HCT116 (cell line): Measurements from ENCODE around the gene DENND1A. TPM values are rescaled to one million over a fixed set of nuclear protein-coding genes. Genes with fewer than 3 reads are reported as not detected.

ENCODE experiments used
- ATAC-seq: fragments of 200-7000 bp; cut with Tn5 transposase; 2 replicates; pipeline ENCODE4 v1.9.1; 2020; ENCODE audit warnings: mild to moderate bottlenecking, moderate library complexity
- BruUV-seq: library from RNA; stranded (reverse); fragments of 400-500 nt; replicated peaks from 2 replicates; lab custom pipeline; 2021; lab: Mats Ljungman, UMichigan
- CTCF ChIA-PET: fragments of 300-600 bp; sonication (Branson Sonifier 250); formaldehyde crosslinking; loops from one replicate; lab custom pipeline; 2021; ENCODE audit warnings: antibody characterized with exemption; lab: Charles Lee
- POLR2A ChIA-PET: fragments of 300-600, 350-600 bp; sonication (Branson Sonifier 250); formaldehyde crosslinking; loops from one replicate; lab custom pipeline; 2021; ENCODE audit warnings: antibody characterized with exemption; lab: Charles Lee
- RAD21 ChIA-PET, 2 experiments: fragments of 300-600 bp; sonication (Branson Sonifier 250); formaldehyde crosslinking; loops; one replicate each; lab custom pipeline; 2023; ENCODE audit warnings: low total read pairs in 2 of 2; ENCODE audit not compliant: uncharacterized antibody in 2 of 2, unreplicated experiment in 2 of 2, low non-redundant PET in 1 of 2; lab: Charles Lee
- DNase-seq: peaks from one replicate; pipeline ENCODE4 v3.0.0-alpha.2; 2010; ENCODE audit warnings: low read depth, low spot score
- H2AFZ ChIP-seq: fragments of 200-600 bp; shearing (Covaris generic), sonication (generic); 2 replicates; pipeline ENCODE4 v1.6.1; 2017; ENCODE audit warnings: low read depth, mixed run types, mixed read lengths, antibody characterized with exemption, low read length; ENCODE audit not compliant: poor library complexity, severe bottlenecking
- H3K27ac ChIP-seq: 2 replicates; pipeline ENCODE4 v1.5.1; 2012; ENCODE audit warnings: low read depth, low read length
- H3K27me3 ChIP-seq: fragments of 200-600 bp; sonication (generic); 2 replicates; pipeline ENCODE4 v1.6.1; 2016; ENCODE audit warnings: mixed run types, low read length, mixed read lengths; ENCODE audit not compliant: insufficient read depth
- H3K36me3 ChIP-seq, 2 experiments: fragments of 200-500 bp in 1 of 2; fragments of 200-600 bp in 1 of 2; sonication (Bioruptor generic) in 1 of 2; sonication (generic) in 1 of 2; 2 replicates each; pipeline versions ENCODE4 v1.5.1 to v1.6.1; 2014 to 2016; ENCODE audit warnings: low read length in 2 of 2, inconsistent platforms in 1 of 2, mixed read lengths in 1 of 2, mixed run types in 1 of 2; ENCODE audit not compliant: insufficient read depth in 2 of 2, control insufficient read depth in 1 of 2
- H3K4me1 ChIP-seq, 2 experiments: fragments of 200-600 bp in 1 of 2; sonication (generic) in 1 of 2; 2 replicates each; pipeline versions ENCODE4 v1.5.1 to v1.6.1; 2012 to 2017; ENCODE audit warnings: low read length in 2 of 2, inconsistent platforms in 1 of 2, mild to moderate bottlenecking in 1 of 2, mixed read lengths in 1 of 2, mixed run types in 1 of 2, moderate library complexity in 1 of 2; ENCODE audit not compliant: insufficient read depth in 2 of 2, control insufficient read depth in 1 of 2
- H3K4me2 ChIP-seq: fragments of 200-600 bp; sonication (generic); 2 replicates; pipeline ENCODE4 v1.6.1; 2017; ENCODE audit warnings: mixed run types, low read length, mixed read lengths
- H3K4me3 ChIP-seq, 2 experiments: fragments of 200-600 bp in 1 of 2; sonication (generic) in 1 of 2; replicated peaks in 1 of 2; 2 replicates each; pipeline ENCODE4 v1.5.1; 2011 to 2016; ENCODE audit warnings: low read length in 2 of 2, control low read depth in 1 of 2, low read depth in 1 of 2, mild to moderate bottlenecking in 1 of 2, mixed read lengths in 1 of 2, mixed run types in 1 of 2
- H3K79me2 ChIP-seq: fragments of 200-600 bp; sonication (generic); 2 replicates; pipeline ENCODE4 v1.6.1; 2017; ENCODE audit warnings: mild to moderate bottlenecking, mixed run types, low read length, moderate library complexity, mixed read lengths; ENCODE audit not compliant: insufficient read depth
- H3K9ac ChIP-seq: fragments of 200-600 bp; sonication (generic); 2 replicates; pipeline ENCODE4 v1.6.1; 2016; ENCODE audit warnings: low read length, mixed read lengths
- H3K9me2 ChIP-seq: fragments of 200-600 bp; sonication (generic), shearing (Covaris generic); 2 replicates; pipeline ENCODE4 v1.6.1; 2017; ENCODE audit warnings: mixed run types, mild to moderate bottlenecking, moderate library complexity; ENCODE audit not compliant: insufficient read depth
- H3K9me3 ChIP-seq, 2 experiments: fragments of 200-500 bp in 1 of 2; fragments of 200-600 bp in 1 of 2; sonication (Bioruptor generic) in 1 of 2; sonication (generic) in 1 of 2; 2 replicates each; pipeline ENCODE4 v1.6.1; 2014 to 2017; ENCODE audit warnings: low read length in 2 of 2, mixed read lengths in 2 of 2, inconsistent platforms in 1 of 2, low read depth in 1 of 2, mild to moderate bottlenecking in 1 of 2, mixed run types in 1 of 2, moderate library complexity in 1 of 2; ENCODE audit not compliant: control insufficient read depth in 1 of 2, insufficient read depth in 1 of 2
- H4K20me1 ChIP-seq: fragments of 200-600 bp; sonication (generic), shearing (Covaris generic); 2 replicates; pipeline ENCODE4 v1.6.1; 2017; ENCODE audit warnings: mixed run types, mild to moderate bottlenecking, moderate library complexity; ENCODE audit not compliant: insufficient read depth
- ATF3 ChIP-seq: IDR thresholded peaks from 2 replicates; pipeline ENCODE4 v1.6.1; 2012
- CBX3 ChIP-seq: IDR thresholded peaks from 2 replicates; pipeline ENCODE4 v1.6.1; 2012; ENCODE audit warnings: low read depth
- CEBPB ChIP-seq: IDR thresholded peaks from 2 replicates; pipeline ENCODE4 v1.6.1; 2012; ENCODE audit warnings: low read depth
- CTCF ChIP-seq, 3 experiments: fragments of 200-600 bp in 1 of 3; sonication (generic) in 1 of 3; IDR thresholded peaks in 2 of 3; conservative IDR thresholded peaks in 1 of 3; 2 replicates each; pipeline ENCODE4 v1.5.1; 2012 to 2017; ENCODE audit warnings: low read depth in 2 of 3, low read length in 2 of 3, antibody characterized with exemption in 1 of 3, borderline replicate concordance in 1 of 3, control low read depth in 1 of 3, mild to moderate bottlenecking in 1 of 3, mixed read lengths in 1 of 3, mixed run types in 1 of 3, moderate library complexity in 1 of 3; ENCODE audit not compliant: insufficient read depth in 1 of 3
- EZH2 ChIP-seq: fragments of 200-600 bp; sonication (generic); IDR thresholded peaks from 2 replicates; pipeline ENCODE4 v1.6.1; 2017; ENCODE audit warnings: antibody characterized with exemption, mixed run types
- FOSL1 ChIP-seq: IDR thresholded peaks from 2 replicates; pipeline ENCODE4 v1.6.1; 2012; ENCODE audit warnings: low read depth
- JUND ChIP-seq: IDR thresholded peaks from 2 replicates; pipeline ENCODE4 v1.6.1; 2012
- POLR2AphosphoS5 ChIP-seq: IDR thresholded peaks from 2 replicates; pipeline ENCODE4 v1.6.1; 2011; ENCODE audit warnings: mild to moderate bottlenecking, low read depth, low read length, moderate library complexity
- SIN3A ChIP-seq: IDR thresholded peaks from 2 replicates; pipeline ENCODE4 v1.6.1; 2012; ENCODE audit warnings: low read depth
- SRF ChIP-seq: IDR thresholded peaks from 2 replicates; pipeline ENCODE4 v1.6.1; 2012; ENCODE audit warnings: low read depth
- TCF7L2 ChIP-seq: IDR thresholded peaks from 2 replicates; pipeline ENCODE4 v1.7.0; 2011; ENCODE audit warnings: borderline replicate concordance, inconsistent platforms; ENCODE audit not compliant: insufficient read depth, insufficient read length; ENCODE audit errors: extremely low read depth
- YY1 ChIP-seq: IDR thresholded peaks from 2 replicates; pipeline ENCODE4 v1.6.1; 2011; ENCODE audit warnings: low read length, low read depth, moderate library complexity, mild to moderate bottlenecking; ENCODE audit not compliant: insufficient replicate concordance; ENCODE audit errors: extremely low read depth
- ZFX ChIP-seq: fragments of 450-650 bp; IDR thresholded peaks from 2 replicates; pipeline ENCODE4 v1.6.1; 2017
- ZNF274 ChIP-seq: fragments of 200-500 bp; sonication (Bioruptor generic); IDR thresholded peaks from 2 replicates; pipeline ENCODE4 v1.6.1; 2014; ENCODE audit warnings: mild to moderate bottlenecking, low read depth, low read length, inconsistent platforms
- intact Hi-C: fragments of 100-400 bp; cut with micrococcal nuclease; formaldehyde crosslinking; loops from 2 replicates; pipeline ENCODE4 v1.10.0; 2022
- total RNA-seq: library from RNA; stranded (reverse); gene quantifications from one replicate; pipeline ENCODE4 v1.2.1, GENCODE V29; 2021; ENCODE audit not compliant: unreplicated experiment
- TF ChIP-seq, protein P1 (sequence below): IDR thresholded peaks from 2 replicates; pipeline ENCODE4 v1.6.1; 2012; ENCODE audit warnings: low read depth
- TF ChIP-seq, protein P2 (sequence below): IDR thresholded peaks from 2 replicates; pipeline ENCODE4 v1.6.1; 2011; ENCODE audit warnings: mild to moderate bottlenecking, low read length, moderate library complexity; ENCODE audit not compliant: insufficient replicate concordance; ENCODE audit errors: extremely low read depth

The DENND1A gene
- total RNA-seq, 1 experiment from 2014 or later = 33.0 TPM

DNA sequence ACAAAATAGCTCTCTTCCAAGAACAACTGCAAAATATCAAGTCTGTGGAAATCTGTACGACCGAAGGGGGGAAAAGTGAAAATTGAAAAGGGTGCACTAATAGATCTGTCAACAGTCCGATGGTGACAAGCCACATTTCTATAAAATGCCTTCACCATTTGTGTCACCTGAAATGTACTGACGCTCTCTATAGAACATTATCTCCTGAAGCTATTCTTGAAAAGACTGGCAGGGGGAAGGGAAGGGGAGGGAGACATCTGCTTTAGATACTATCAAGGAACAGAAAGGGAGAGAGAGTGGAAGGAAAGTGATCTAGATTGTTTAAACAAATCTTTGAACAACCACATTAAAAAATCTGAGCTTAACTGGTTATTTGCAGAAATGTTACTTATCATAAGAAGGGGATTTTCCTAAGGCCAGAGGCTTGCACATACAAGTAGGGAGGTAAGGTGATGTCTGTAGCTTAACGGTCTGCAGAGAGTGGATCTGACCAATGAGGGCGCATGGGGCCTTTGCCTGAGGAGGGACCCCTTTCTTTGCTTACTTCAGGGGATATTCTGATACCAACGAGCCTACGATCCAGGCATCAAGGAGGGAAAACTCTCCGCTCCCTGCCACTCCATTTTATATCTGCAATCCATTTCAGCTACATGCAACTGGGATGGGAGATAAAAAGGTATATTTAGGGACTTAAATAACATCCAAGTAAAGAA lies 481.8 kb downstream of the DENND1A start:
- Histone ChIP-seq H3K4me3 (no peak overlapping the region), H3K36me3 (no peaks in the 10 kb centered on the region), H3K27ac (no peak overlapping the region), H4K20me1 (no peaks in the 10 kb centered on the region), H3K4me2 (no peak overlapping the region), H3K9me2 (no peaks in the 10 kb centered on the region), H3K79me2 (no peaks in the 10 kb centered on the region), H3K9me3 (no peaks in the 10 kb centered on the region), H2AFZ (no peak overlapping the region), H3K4me1 (peaks cover 7 to 11% of the 10 kb centered on the region in 2 experiments; a peak in 3 of 4 replicates), H3K9ac (no peak overlapping the region), H3K27me3 (no peaks in the 10 kb centered on the region)
- TF ChIP-seq, protein P1, sequence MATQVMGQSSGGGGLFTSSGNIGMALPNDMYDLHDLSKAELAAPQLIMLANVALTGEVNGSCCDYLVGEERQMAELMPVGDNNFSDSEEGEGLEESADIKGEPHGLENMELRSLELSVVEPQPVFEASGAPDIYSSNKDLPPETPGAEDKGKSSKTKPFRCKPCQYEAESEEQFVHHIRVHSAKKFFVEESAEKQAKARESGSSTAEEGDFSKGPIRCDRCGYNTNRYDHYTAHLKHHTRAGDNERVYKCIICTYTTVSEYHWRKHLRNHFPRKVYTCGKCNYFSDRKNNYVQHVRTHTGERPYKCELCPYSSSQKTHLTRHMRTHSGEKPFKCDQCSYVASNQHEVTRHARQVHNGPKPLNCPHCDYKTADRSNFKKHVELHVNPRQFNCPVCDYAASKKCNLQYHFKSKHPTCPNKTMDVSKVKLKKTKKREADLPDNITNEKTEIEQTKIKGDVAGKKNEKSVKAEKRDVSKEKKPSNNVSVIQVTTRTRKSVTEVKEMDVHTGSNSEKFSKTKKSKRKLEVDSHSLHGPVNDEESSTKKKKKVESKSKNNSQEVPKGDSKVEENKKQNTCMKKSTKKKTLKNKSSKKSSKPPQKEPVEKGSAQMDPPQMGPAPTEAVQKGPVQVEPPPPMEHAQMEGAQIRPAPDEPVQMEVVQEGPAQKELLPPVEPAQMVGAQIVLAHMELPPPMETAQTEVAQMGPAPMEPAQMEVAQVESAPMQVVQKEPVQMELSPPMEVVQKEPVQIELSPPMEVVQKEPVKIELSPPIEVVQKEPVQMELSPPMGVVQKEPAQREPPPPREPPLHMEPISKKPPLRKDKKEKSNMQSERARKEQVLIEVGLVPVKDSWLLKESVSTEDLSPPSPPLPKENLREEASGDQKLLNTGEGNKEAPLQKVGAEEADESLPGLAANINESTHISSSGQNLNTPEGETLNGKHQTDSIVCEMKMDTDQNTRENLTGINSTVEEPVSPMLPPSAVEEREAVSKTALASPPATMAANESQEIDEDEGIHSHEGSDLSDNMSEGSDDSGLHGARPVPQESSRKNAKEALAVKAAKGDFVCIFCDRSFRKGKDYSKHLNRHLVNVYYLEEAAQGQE = no peak
- TF ChIP-seq ATF3 = no peak
- TF ChIP-seq JUND = no peak
- TF ChIP-seq POLR2AphosphoS5 = no peak
- no peak for TF ChIP-seq SRF
- TF ChIP-seq FOSL1 = no peak
- TF ChIP-seq CBX3 = no peak
- no peak for TF ChIP-seq YY1
- no peak for TF ChIP-seq CTCF (IDR thresholded peaks at IDR 0.05 in 2 of 3, conservative IDR thresholded peaks at IDR 0.05 in 1 of 3; ENCODE audit: borderline replicate concordance in 1 of 3, insufficient read depth in 1 of 3, low read depth in 2 of 3, low read length in 2 of 3)
- no peak for TF ChIP-seq SIN3A
- TF ChIP-seq ZNF274 = no peak
- TF ChIP-seq CEBPB = no peak
- no peak for TF ChIP-seq ZFX
- no peak for TF ChIP-seq TCF7L2
- TF ChIP-seq, protein P2, sequence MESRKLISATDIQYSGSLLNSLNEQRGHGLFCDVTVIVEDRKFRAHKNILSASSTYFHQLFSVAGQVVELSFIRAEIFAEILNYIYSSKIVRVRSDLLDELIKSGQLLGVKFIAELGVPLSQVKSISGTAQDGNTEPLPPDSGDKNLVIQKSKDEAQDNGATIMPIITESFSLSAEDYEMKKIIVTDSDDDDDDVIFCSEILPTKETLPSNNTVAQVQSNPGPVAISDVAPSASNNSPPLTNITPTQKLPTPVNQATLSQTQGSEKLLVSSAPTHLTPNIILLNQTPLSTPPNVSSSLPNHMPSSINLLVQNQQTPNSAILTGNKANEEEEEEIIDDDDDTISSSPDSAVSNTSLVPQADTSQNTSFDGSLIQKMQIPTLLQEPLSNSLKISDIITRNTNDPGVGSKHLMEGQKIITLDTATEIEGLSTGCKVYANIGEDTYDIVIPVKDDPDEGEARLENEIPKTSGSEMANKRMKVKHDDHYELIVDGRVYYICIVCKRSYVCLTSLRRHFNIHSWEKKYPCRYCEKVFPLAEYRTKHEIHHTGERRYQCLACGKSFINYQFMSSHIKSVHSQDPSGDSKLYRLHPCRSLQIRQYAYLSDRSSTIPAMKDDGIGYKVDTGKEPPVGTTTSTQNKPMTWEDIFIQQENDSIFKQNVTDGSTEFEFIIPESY = no peak
- no peak for TF ChIP-seq EZH2
- DNase-seq = no peak
- CTCF ChIA-PET = no interaction called here
- BruUV-seq = no TSS peak
- ATAC-seq = no peak
- POLR2A ChIA-PET = no interaction called here
- RAD21 ChIA-PET = no interaction called here
- intact Hi-C loops = no loop called here
